Cerebellar cortex (tissue), 1 donor: ENCODE data around the gene SPRY2.

Experiments
- DNase-seq: peaks from one replicate; pipeline ENCODE4 v3.0.0-alpha.2; 2015; ENCODE audit warnings: low spot score

Gene SPRY2

DNA sequence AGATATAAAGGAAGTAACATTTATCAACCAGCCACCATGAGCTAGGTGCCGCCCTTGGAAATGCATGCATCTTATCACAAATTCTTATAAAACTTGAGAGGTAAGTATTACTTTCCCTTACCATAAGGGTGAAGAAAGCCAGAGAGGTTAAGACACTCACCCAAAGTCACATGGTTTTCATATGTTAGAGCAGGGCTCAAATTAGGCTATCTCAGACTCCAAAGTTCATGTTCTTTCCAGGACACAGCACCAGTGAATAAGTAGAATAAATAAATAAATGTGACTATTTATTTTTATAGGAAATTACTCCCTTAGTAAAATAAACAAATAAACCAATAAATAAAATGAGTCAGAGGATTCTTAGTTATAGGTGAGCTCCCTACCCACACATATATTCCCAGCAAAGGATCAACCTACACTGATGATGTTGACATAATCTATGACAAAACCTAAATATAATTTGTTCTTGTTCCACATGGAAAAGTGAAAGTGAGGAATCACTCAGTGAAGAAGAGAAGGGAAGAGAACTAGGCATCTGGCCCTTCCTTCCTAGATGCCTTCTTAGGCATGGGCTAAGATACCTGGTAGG is 27.2 kb downstream of the SPRY2 start:
- DNase-seq: no peak

- DNase-seq: no peak
Observed at GRCh38 chr13:80312967-80313366, 28.0 kb downstream of the SPRY2 start.

DNA sequence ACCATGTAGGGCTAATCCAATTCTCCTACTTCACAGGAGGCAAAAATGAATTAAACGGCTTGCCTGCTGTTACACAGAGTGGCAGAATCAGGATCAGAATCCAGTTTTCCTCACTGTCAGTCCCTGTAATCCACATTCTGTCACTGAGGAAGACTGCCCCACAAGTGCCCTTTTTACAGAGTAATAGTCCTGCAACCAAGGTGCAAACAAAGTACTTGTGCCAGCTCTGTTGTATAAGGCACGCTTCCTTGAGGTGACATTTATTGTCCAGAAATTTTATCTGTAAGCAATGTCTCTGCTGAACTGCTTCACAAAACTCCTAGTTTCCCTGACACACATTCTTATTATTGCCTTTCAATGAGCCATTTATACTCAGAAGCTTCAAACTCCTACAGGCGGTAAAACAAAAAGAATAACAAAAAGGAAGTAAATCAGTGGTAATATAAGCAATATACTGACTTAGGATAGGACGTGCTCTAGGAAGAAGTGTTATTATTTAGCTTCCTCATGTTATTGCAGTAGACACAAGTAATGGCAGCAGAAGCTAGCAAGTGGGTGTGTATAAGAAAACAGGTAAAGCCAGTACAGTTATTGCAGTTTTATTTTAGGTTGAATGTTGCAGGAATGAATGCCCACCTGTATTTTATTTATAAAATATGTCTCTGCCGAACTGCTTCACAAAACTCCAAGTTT is 28.8 kb downstream of the SPRY2 start:
- DNase-seq: no peak

DNA sequence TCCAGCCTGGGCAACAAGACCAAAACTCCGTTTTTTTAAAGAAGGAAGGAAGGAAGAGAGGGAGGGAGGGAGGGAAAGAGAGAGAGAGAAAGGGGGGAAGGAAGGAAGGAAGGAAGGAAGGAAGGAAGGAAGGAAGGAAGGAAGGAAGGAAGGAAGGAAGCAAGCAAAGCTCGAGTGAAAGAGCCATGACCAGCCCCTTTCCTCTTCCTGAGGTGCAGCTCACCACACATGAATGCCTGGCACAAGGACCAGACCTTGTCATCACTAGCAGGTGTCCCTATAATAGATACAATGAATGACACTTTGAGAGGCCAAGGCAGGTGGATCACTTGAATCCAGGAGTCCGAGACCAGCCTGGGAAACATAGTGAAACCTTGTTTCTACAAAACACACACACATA is 31.0 kb downstream of the SPRY2 start:
- DNase-seq: no peak

DNA sequence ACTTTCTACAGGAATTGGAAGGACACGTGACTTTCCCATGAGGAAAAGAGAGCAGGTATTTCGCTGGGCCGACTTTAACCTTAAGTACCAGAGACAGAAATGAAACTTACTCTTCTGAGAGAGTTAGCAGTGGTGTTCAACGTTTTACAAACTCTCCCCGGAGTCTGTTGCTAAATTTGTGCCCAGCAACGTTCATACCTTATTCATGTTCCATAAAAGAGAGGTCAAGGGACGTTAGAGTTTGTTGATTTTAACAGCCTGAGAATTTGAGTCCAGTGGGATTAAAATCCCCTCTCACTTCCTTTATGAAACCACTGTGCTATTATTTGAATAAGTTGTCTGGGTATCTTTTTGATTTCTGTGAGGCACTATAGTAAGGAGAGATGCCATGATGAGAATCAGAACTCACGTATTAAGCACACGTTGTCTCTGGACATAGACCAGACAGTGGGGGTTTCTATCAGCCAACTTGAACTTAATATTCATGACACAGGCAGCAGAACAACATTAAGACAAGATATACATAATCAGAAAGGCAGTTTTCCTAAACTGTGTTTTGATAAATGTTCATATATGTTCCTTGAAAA is 33.4 kb downstream of the SPRY2 start:
- no peak for DNase-seq

GRCh38 chr13:80306337-80306972 is 34.5 kb downstream of the SPRY2 start:
- DNase-seq: no peak

- no peak for DNase-seq
Observed at GRCh38 chr13:80305737-80306136, 35.2 kb downstream of the SPRY2 start.

DNA sequence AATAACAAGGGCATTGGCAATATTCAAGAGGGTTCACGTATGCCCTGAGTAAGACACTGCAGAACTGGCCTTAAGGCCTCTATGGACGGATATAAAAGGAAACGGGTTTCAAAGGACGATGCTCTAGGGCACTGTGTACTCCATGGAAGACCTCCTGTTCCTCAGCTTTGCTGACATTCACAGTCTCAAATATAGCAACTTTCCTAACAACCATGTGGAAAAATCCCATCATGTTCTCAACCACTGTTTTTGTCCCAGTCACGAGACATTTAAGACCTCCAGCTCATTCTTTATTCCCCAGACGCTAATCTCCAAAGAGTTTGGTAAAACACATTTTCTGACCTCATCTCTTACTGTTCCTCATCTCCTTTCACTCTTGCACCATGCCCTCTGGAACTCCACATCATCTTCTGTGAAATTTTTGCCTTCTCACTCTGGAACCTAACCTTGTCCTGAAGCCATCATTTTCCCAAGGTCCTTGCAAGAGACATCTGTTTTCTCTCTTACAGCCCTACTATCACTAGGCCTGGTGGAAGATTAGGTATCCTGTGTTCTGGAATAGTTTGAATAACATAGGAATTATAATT is 37.6 kb downstream of the SPRY2 start:
- DNase-seq: no peak

- DNase-seq: no peak
Observed at GRCh38 chr13:80299046-80299445, 41.9 kb downstream of the SPRY2 start.

GRCh38 chr13:80297503-80297902 is 43.4 kb downstream of the SPRY2 start:
- no peak for DNase-seq

DNA sequence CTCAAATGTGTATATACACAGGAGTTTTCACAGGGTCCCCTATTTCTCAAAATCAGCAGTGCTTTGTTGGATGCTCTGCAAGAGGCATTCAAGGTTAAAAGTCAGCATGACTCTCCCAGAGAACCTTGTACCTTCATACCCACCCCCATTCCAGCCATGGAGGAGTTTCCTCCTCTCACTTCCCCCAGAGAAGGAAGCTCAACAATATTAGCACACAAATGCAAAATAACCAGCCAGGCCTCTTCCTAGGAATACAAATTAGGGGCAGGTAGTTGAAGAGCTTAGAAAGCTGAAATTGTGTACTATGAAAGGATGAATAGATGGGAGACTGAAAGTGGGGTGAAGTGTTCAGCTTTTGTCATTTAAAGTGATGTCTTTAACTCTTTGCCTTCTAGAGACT is 43.8 kb downstream of the SPRY2 start:
- no peak for DNase-seq

DNA sequence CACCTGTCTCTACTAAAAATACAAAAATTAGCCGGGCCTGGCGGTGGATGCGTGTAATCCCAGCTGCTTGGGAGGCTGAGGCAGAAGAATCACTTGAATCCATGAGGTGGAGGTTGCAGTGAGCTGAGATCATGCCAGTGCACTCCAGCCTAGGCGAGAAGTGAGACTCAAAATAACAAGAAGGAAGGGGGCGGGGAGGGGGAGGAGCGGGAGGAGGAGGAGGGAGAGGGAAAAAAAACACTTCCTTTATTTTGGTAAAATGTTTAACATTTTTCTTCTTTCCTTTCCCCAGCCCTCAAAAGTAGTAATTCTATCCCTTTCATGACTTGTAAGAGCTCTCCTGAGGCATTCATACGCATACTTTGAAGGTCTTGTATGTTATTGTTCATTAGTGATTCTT is 44.3 kb downstream of the SPRY2 start:
- DNase-seq: no peak

DNA sequence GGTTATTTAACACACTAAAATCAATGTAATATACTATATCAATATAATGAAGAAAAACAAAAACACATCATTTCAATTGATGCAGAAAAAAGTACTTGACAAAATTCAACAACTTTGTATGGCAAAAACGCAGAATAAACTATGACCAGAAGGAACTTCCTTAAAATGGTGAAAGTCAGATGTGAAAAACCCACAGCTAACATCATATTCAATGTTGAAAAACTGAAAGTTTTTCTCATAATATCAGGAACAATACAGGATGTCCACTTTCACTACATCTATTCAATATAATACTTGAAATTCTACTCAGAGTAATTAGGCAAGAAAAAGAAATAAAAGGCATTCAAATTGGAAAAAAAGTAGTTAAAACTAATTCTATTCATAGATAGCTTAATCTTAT is 50.3 kb downstream of the SPRY2 start:
- DNase-seq: no peak
